Thyroid gland (tissue), 4 donors: ENCODE results near the gene RAPGEF4.

Source experiments
- POLR2A ChIP-seq, 2 donors: fragments of 450-650 bp; IDR thresholded peaks; one replicate each; pipeline ENCODE4 v1.6.1; 2017; ENCODE audit warnings: antibody characterized with exemption in 2 of 2, mild to moderate bottlenecking in 2 of 2, moderate library complexity in 1 of 2
- TF ChIP-seq, protein P1 (sequence below), 6 experiments: fragments of 200-600 bp in 3 of 6; fragments of 450-650 bp in 3 of 6; sonication (generic) in 3 of 6; IDR thresholded peaks; one replicate each; pipeline ENCODE4 v1.5.1; 2016 to 2019; ENCODE audit warnings: antibody characterized with exemption in 6 of 6, mild to moderate bottlenecking in 2 of 6, inconsistent platforms in 1 of 6, moderate library complexity in 1 of 6

DNA sequence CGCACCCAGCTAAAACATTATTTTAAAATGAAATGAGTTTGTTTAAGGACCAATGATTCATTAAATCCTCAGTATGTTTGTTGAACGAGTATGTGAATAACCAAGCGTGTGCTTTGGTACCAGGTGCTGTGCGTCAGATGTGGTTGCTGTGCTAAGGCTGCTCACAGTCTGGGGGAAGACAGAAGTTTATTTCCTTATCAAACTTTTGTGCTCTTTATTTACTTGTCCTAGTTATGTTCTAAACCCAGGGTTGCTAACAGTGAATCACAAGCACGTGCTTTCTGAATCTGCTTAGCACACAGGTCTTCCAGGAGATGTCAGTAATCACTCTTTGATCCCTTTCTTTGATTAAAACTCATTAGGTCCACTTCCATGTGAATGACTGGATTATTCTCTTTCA, 37.0 kb downstream of the RAPGEF4 start:
- TF ChIP-seq, protein P1, sequence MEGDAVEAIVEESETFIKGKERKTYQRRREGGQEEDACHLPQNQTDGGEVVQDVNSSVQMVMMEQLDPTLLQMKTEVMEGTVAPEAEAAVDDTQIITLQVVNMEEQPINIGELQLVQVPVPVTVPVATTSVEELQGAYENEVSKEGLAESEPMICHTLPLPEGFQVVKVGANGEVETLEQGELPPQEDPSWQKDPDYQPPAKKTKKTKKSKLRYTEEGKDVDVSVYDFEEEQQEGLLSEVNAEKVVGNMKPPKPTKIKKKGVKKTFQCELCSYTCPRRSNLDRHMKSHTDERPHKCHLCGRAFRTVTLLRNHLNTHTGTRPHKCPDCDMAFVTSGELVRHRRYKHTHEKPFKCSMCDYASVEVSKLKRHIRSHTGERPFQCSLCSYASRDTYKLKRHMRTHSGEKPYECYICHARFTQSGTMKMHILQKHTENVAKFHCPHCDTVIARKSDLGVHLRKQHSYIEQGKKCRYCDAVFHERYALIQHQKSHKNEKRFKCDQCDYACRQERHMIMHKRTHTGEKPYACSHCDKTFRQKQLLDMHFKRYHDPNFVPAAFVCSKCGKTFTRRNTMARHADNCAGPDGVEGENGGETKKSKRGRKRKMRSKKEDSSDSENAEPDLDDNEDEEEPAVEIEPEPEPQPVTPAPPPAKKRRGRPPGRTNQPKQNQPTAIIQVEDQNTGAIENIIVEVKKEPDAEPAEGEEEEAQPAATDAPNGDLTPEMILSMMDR (IDR thresholded peaks at IDR 0.05), result no peak
- no peak for TF ChIP-seq POLR2A (IDR thresholded peaks at IDR 0.05)
